HG02852 (cell line): ENCODE measurements around the gene SCAMP1.
"Not testable (repeated sequence)": the region's sequence is repeated elsewhere in the genome, so short reads cannot be mapped to it uniquely, and the experiment has no call there.

Source experiments
- ATAC-seq: cut with Tn5 transposase; IDR thresholded peaks from one replicate; pipeline ENCODE4 v1.9.1; 2021; ENCODE audit warnings: mild to moderate bottlenecking, moderate library complexity; ENCODE audit not compliant: unreplicated experiment

Gene SCAMP1, protein sequence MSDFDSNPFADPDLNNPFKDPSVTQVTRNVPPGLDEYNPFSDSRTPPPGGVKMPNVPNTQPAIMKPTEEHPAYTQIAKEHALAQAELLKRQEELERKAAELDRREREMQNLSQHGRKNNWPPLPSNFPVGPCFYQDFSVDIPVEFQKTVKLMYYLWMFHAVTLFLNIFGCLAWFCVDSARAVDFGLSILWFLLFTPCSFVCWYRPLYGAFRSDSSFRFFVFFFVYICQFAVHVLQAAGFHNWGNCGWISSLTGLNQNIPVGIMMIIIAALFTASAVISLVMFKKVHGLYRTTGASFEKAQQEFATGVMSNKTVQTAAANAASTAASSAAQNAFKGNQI

DNA sequence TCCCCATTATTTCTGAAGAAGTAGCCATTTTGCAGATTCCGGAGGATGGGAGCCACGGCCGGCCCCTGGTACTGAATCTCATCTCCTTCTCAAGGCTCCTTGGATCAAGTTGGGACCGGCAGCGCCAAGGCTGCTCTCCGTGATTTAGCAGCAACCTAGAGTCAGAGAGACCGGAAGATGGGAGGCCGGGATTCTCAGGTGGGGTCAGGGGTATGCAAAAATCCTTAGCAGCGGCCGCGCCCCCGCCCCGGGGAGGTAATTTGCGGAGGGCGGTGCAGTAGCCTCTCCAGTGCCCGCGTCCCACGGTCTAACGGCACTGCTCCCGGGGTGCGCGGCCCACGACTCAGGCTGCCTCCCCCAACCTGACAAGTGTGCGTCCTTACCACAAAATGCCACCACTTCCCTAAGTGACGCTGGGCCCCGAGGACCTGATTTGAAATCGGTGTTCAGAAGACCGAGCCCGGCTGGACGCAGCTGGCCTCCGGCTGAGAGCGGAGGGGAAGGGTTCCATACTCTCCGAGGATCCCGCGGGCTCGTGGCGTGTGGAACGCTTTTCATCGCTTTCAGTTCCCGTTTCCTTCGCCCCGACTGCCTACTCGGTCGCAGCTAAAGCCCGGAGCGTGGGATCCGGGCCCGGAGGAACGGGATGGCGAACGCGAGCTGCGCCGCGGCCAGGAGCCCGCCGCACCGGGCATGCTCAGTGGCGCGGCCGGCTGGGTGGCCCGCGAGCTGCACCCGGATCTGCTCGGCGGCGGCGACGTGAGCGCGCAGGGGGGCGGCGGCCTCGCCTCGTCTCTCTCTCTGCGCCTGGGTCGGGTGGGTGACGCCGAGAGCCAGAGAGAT is at the start of gene SCAMP1:
Gene SCAMP1, plus strand, starts transcription at position 787 of the 843 bp plus-strand sequence. Its CDS starts 55 bp downstream, at position 842.
- ATAC-seq: peak; percentile 83

DNA sequence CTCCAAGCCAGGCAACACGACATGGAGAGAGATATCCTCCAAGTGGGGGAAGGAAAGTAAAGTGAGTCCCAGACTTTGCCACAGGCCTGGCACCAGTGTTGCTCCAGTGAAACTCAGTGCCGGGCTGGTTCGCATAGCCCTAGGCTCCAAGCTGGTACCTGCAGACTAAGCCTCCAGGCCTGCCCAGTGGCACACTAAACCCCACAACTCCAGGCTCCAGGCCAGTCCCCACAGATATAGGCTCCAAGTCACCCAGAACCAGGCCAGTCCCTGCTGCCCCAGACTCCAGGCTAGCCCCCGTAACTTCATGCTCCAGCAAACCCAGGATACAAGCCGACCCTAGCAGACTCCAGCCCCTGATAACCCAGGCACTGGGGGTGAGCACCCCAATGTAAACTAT is 42.9 kb upstream of the SCAMP1 start:
- no peak for ATAC-seq

DNA sequence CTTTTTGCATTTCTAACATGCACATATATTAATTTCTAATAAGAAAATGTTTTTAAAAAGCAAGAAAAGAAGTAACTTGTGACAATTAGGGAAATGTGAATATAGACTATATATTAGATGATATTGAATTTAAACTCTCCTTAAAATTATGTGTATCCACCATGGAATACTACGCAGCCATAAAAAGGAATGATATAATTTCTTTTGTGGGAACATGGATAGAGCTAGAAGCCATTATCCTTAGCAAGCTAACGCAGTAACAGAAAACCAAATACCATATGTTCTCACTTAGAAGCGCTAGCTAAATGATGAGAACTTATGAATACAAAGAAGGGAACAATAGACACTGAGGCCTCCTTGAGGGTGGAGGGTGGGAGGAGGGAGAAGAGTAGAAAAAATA is 42.1 kb upstream of the SCAMP1 start:
- no peak for ATAC-seq

DNA sequence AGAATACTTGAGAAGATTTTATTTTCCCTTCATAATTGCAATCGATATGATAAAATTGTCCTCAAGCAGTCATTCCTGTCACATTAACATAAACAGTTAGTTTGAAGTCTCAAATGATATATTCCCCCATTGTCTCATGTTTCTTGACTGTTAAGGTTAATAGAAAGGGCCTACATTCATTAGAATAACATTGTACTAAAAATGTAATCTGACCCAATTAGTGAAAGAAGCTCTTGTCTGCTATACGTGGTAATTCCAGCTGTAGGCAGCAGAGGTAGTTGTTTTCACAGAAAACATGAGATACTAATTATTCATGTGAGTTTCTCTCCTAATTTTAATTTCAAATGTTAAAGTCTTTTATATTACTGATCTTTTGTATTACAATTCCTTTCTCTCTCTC is 40.0 kb upstream of the SCAMP1 start:
- ATAC-seq: no peak

DNA sequence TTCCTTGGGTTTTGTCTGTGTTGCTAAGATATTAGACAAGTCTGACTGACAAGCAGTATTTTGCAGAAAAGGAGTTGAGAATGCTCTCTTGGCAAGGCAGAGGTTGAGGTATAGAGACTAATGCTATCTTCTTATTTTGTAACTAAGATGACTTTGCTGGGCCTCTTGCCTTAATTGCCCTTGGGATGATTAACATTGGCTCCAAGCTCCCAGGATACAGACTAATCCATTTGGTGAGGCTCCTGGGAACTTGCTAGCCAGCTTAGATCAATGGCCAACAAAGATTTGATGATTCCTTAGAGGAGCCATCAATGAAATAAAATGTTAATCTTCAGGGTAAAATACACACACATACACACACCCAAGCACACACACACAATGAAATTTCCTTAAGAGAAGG is 37.2 kb upstream of the SCAMP1 start:
- no peak for ATAC-seq

DNA sequence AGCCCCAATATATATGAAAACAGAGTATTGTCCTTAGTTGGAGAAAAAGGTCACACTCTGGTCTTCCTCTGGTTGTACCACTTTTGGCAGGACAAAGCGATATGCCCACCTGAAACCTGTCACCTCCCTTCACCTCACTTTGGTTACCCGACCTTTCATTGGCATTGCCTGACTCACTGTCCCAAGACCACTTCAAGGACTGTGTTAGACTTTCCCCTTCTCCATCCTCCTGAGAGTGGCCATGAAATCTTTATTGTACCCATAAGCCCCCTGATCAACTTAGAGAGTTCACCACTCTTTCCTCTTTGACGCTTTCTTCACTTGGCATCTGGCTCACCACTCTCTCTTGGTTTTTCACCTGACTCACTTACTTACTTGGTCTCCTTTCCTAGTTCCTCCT is 33.5 kb upstream of the SCAMP1 start:
- no peak for ATAC-seq

DNA sequence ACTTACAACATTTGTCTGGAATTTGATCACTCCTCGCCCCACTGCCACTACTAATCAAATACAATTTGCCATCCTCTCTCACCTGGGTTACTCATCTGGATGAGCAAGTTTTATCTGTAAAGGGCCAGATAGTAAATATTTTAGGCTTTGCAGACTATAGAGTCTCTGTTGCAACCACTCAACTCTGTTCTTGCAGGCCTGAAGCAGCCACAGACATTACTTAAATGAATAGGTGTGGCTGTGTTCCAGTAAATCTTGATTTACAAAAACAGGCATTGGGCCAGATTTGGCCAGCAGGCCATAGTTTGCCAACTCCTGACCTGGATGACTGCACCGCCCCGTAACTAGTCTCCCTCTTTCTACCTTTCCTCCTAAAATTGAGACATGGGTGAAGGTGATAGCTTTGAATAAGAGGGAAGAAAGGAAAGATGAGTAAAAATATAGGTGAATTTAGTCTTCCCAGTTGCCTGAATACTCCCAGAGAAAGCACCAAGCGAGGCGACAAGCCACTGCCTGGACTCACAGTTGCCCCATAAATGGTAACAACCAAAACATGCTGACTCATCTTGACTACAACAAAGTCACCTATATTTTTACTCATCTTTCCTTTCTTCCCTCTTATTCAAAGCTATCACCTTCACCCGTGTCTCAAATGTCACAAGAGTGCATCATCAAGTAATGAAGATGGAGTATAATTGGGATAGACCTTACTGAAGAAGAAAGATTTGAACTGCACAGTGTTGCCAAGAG is 32.5 kb upstream of the SCAMP1 start:
- no peak for ATAC-seq

DNA sequence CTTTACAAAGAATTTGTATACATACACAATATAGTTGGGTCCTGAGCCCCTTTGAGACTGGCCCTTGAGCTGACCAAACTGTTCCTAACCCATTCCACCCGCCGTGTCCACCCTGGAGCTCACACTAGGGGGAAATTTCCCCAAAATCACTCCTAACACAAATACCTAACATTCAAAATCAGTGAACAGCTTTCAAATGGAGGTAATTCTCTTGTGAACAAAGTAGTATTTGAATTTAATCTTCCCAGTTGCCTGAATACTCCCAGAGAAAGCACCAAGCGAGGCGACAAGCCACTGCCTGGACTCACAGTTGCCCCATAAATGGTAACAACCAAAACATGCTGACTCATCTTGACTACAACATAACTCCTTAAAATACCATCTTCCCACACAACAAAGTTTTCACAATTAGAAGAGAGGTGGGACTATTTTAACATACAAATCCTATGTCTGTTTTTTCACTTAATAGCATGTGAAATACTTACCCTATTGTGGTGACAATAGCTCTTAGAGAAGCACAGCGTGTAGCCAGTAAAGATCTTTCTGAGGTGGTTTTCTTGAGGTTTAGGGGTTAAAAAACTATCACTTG is 31.7 kb upstream of the SCAMP1 start:
- no peak for ATAC-seq

DNA sequence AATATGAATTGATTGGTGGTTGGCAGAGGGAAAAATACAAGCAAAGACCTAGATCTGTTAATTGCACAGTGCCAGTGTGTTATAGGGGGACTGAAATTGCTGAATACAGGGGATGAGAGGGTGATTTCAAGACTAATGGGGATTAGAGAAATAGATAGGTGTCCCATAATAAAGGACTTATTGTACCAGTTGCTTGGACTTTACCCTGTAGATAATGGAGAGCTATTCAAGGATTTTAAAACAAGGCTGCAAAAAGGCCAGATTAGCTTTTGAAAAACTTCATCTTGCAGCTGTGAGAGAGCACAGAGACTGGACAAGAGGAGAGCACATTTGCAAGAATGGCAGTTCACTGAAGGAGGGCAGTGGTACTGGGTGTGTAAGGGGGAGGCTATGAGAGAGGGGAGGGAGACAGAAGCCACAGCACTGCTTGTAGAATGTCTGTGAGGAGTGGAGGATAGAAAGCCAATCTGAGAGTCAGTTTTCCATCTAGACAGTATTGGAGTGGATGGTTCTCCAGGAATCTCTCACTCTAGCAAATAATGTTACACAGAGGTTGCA is 28.8 kb upstream of the SCAMP1 start:
- ATAC-seq: no peak

DNA sequence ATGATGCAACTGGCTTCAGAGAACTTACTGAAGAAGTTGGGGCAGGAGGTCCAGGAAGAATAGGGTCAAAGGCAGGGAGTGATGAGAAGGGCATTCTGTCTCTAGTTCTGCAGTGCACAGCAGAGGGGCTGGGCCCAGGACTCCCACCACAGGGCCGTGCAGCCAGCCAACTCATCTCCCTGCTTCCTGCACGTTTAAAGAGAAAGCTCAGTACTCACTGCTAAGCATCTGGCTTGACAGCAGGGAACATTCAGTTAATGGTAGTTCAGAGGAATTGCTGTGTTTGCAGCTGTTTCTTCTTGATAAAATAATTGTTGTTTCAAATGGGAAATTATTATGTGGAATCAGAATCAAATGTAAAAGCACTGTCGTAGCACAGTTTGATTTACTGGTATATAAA is 25.6 kb upstream of the SCAMP1 start:
- no peak for ATAC-seq

DNA sequence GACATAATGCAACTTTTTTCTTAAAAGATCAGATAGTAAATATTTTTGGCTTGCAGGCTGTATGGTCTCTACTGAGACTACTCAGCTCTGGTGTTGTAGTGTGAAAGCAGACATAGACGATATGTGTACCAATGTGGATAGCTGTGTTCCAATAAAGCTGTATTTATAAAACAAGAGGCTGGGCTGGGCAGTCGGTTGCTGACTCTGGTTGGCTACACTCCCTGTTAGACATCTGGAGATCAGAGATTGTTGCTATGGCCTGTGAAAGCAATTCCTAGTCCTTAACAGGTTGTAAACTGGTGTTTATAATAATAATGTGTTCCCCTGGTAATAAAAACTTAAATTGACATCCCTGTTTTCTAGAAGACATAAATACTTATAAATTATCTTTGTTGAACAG is 24.4 kb upstream of the SCAMP1 start:
- no peak for ATAC-seq

DNA sequence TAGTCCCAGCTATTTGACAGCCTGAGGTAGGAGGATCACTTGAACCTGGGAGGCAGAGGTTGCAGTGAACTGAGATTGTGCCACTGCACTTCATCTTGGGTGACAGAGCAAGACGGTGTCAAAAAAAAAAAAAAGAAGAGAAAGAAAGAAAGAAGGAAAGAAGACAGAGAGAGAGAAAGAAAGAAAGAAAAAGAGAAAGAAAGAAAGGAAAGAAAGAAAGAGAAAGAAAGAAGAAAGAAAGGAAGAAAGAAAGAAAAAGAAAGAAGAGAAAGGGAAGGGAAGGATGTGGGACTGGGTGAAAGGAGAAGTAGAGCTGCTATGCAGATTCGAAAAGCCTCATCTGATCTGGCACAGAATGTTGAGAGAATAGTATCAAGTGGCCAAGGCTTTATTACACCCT is 23.7 kb upstream of the SCAMP1 start:
- ATAC-seq: no peak

DNA sequence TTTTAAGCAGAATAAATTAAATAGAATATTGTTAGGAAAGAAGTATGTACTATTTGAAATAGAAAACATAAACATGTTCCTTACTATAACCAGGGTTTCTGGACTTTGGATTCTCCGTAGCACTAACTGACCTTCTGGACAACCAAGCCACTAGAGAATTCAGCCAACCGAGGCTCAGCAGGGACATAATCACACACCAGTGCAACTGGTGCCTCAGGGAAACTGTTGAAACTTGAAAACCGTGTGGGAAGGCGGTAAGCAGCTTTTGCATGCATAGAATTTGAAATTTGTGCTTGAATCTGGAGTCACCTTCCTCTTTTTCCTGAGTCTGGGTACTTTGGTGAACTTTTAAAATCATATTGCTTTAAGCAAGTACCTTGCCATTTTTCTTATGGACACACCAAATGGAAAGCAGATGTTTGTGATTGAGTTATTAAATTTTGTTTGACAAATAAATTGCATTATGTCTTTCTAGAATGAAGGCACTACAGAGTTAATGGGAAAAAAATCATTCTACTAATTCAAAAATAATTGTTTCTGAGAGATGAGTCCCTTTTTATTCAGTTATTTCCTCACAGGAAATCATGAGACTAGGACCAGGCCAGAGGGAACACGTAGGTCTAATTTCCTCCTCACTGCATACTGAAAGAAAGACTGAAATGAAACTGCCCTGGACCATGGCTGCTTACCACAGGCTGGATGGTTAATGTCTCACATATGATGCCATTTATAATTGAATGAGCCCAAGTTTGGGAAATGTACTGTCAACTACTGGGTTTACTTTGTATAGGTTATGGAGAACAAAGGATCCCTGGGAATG is 20.6 kb upstream of the SCAMP1 start:
- no peak for ATAC-seq

DNA sequence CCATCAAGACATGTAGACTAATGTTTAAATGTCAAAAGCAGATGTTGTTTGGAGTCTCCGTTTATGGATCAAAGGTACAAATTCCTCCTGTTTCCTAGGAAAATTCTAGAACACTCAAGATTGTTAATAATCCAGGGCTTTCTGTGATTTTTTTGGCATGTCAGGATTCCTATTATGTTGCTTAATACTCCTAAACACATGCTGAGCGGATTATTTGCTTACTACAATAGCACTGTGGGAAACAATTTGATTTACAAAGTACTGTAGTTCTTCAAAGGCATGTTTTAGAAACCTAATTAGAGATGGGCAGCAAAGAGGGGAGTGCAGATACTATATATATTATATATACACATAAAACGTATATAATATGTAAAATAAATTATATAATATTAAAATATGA is 19.0 kb upstream of the SCAMP1 start:
- ATAC-seq: no peak

DNA sequence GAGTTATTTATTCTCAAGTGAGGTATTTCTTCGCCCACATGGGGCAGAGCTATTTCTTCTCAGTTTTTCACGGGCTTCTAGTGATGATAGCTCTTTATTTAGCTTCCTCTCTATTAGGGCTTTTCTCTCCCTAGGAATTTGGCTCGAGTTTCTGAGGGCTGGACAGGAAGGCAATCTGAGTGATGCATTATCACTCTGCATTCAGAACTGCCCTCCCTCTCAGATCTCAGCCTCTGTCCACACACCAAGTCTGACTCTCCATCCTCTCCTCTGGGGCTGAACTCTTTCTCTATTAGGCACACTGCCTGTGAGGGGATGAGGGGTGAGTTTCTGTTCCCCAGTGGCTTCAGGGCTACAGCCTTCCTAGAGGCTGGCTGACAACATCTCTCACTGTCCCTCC is 14.9 kb upstream of the SCAMP1 start:
- no peak for ATAC-seq

DNA sequence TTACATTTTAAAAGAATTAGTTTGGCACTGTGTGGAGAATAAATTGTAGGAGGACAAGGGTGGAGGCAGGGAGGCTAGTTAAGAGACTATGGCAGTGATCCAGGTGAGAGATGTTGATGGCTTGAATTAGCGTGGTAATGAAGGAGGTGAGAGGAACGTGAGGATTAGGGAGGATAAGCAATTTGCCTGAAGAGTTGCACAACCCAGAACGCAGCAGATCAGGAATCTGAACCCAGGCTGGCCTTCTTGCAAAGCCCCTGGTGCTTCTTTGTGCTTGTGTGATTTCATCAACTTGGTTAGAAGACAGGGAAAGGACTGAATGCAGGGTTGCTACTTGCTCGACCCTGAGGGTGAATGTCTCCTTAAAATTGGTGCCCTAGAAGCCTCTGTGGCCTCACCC is 6.9 kb upstream of the SCAMP1 start:
- no peak for ATAC-seq

DNA sequence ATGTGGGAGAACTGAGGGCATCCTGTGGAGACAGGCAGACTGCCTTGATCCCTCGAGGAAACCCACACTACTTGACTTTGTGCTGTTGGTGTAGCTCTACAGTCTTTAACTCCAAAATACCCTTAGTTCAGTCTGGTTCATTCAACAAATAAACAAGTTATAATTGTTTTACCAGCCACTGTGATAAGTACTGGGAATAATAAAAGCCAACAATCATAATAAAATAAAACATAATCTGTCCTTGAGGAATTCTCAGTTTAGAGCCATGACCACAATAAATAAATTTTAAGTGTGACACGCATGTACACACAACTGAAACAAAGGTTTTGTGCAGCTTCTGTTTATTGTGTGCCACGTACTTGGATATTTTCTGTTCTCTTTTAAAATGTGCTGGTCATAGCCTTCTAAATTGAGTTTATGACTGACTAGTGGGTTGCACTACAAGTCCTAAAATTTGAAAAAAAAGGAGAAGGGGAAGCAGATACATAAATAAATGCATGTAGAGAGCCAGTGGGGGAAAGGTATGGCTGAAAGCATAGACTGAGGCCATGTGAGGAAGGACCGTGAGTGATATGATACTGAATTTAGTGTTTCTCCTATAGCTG is 6.2 kb upstream of the SCAMP1 start:
- ATAC-seq: no peak

DNA sequence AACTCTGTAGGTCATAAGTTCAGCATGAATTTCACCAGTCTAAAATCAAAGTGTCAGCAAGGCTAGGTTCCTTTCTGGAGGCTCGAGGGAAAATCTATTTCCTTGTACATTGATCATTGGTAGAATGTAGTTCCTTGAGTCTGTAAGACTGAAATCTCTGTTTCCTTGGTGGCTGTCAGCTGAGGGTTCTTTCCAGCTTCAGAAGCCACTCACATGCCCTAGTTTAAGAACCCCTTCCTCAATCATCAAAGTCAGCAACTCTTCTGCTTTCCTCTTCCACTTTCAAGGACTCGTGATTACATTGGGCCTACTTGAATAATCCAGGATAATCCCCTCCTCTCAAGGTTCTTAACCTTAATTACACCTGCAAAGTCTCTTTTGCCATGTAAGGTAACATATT is 4.9 kb upstream of the SCAMP1 start:
- no peak for ATAC-seq

DNA sequence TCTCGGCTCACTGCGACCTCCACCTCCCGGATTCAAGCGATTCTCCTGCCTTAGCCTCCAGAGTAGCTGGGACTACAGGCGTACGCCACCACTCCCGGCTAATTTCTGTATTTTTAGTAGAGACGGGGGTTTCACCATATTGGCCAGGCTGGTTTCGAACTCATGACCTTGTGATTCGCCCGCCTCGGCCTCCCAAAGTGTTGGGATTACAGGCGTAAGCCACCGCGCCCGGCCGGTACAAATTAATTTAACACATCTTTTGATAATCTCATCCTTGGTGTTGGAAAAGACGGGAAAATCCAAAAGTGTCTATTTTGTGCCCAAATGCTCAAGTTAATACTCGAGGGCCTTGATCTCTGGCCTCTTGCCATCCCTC is 974 bp upstream of the SCAMP1 start:
- not testable (repeated sequence) for ATAC-seq

DNA sequence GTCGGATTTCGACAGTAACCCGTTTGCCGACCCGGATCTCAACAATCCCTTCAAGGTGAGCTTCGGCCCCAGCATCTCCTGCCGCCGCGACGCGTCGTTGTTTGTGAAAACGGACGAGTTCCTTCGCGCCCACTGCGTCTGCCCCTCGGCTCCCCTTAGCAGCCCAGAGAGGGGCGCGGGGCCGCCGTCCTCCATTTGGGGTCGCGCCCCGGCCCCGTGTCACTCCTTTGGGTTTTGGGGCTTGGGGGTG is 182 bp downstream of the SCAMP1 start:
- ATAC-seq: no peak
